Activated naive CD8-positive, alpha-beta T cell treated with anti-CD3 and anti-CD28 coated beads, Interleukin-2, amount 50 U/mL, for 16 hours (primary cell): ENCODE data around the gene TMPRSS6.

Experiments used
- DNase-seq: peaks from one replicate; pipeline ENCODE4 v3.0.0-alpha.2; 2020; ENCODE audit warnings: low read depth, low spot score

TMPRSS6 gene

GRCh38 chr22:37065961-37066360 is 43.6 kb downstream of the TMPRSS6 start:
- no peak for DNase-seq

- no peak for DNase-seq
Measured at GRCh38 chr22:37065180-37065579, 44.3 kb downstream of the TMPRSS6 start.

GRCh38 chr22:37064553-37064952 is 45.0 kb downstream of the TMPRSS6 start:
- no peak for DNase-seq

- no peak for DNase-seq
Measured at GRCh38 chr22:37063431-37064420, 45.8 kb downstream of the TMPRSS6 start.

DNA sequence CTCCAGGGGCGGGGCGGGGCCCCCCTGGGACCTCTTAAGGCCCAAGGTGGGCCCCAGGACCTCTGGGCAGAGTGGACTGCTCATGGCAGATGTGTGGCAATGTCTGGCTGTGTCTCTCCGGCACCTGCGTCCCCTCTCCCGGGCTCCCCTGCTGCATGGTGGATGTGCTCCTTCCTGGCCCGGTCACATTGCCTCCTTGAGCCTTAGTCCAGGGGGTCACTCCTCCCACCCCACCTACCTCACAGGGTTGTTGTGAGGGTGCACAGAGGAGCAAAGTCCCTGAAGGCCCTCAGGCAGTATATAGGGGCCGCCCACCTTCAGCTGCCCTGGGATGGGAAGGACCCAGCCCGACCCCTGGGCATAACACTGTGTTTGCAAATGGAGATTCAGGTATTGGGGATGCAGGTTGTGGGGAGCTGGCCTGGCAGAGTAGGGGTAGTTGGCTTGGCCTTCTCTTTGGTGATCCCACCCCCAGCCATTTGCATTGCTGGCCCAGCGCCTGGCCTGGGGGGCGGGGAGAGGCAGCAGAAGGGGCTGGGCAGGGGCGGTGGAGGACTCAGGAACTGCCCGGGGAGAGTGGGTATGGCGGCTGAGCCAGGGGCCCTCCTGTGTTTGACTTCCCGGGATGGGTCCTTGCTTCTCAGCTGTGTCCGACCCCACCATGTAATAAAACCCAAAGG is 46.7 kb downstream of the TMPRSS6 start:
- DNase-seq = no peak

GRCh38 chr22:37062376-37062675 is 47.2 kb downstream of the TMPRSS6 start:
- no peak for DNase-seq

DNA sequence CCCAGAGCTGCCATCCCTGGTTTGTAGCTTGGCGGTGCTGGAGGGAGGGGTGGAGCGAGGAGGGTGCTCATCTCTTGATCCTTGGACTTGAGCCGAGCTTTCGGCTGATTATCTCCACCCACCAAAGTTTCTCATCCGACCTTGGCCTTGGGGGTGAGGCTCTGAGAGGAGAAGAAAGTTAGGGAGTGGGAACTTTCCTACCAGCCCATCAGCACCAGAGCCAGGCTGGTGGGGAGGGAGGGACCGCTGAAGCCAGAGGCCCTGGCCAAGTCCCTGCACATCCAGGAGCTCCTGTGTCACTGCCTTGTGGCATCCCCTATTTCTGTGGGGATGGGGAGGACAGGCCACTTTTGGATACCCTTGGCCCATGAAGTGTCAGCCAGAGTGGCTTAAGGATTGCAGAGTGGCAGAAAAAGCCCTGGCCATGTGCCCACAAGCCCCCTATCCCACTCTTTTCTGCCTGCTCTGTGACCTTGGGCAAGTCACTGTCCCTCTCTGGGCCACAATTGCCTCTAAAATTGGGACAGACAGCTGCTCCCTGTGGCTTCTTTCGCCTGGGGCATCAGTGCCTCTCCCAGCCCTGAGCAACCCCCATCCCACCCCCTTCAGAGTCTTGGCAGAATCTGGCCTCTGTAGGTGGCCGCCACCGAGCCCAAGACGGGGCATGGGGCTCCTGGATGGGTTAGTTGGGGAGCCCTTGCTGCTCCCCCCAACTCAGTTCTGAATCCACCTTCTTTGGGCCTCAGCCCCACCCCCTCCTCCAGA is 47.7 kb downstream of the TMPRSS6 start:
- DNase-seq = no peak

DNA sequence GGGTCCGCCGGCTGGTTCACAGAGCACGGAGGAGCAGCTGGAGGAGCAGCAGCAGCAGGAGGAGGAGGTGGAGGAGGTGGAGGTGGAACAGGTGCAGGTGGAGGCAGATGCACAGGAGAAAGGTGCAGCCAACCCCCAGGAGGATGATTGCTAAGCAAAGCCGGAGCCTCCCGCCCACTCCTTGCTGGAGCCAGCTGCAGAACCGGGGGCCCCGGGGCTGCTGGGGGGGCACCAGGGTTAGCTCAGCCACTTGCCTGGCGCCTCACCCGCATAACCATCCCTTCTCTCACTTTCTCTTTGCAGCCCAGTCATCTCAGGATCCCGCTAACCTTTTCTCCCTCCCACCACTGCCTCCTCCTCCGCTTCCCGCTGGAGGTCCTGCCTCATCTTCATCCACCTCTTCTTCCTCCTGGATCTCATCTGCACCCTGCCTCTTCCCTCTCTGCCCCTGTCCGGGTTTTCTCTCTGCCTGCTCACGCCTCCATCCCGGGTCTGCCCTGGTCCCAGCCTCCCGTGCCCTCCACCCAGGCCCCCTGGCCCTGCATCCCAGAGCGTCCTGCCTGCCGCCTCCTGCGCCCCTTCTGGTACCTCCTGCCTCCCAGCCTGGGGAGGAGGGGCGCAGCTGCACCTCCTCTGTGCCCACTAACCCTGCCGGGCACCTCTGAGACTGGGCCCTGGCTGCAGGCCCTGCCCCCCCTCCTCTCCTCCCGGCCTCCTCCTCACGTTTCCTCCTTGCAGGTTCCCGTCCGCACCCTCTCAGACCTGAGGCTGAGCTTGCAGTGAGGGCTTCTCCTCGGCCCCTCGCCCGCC is 48.5 kb downstream of the TMPRSS6 start:
- DNase-seq = no peak

DNA sequence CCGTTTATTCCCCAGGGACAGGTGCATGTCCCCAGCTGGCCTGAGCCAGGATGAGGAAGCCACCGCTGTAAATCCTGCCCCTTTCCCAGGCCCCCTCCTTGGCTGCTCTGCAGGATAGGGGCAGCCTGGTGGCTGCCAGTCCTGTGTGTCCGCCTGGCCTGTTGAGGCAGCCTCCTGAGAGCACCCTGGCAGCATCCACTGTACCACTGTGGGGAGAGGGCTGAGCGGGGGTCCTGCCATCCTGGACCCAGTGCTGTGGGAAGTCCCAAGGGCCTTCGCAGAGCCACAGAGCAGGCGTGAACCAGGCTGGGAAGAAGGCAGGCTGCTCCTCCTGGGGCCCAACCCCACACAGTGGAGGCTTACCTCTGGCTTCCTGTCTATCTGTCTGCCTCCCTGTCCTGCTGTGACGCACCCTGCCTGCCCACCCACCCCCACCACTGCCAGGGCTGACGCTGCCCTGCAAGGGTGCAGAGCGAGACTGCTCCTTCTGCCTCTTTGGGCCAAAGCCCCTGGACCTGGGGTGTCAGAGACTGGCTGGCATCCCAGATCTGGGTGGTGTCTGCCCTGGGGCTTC is 49.5 kb downstream of the TMPRSS6 start:
- no peak for DNase-seq

GRCh38 chr22:37058917-37059701 is 50.4 kb downstream of the TMPRSS6 start:
- no peak for DNase-seq

DNA sequence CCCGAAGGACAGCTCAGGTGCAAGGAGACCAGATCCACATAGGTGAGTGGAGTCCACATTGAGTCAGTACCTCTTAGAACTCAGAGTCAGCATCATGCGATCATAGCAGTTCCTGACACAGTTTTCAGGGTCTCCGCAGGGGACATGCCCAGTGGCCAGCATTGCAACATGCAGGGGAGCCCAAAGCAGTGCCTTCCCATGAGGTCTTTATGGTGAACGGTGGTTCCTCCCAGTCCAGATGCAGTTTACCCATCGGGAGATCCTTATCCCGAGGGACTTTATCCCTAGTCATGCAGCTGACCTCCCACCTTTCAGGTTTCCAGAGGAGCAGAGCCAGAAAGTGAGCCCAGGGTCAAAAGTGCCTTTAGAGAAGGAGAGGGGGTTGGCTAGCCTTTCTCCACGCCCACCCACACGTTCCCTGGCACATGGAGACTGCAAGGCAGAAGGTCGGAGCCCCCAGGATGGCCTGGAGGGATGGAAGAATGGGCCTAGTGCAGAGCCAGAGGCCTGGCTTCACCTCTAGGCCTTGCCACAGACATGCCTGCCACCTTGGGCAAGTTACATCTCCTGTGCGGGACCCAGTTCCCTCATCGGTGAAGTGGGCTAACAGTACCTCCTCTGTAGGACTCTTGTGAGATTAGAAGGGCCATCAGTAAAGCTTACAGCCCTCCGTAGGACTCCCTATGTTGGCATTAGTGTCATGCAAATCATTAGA is 51.6 kb downstream of the TMPRSS6 start:
- DNase-seq = no peak

GRCh38 chr22:37057226-37057625 is 52.3 kb downstream of the TMPRSS6 start:
- DNase-seq = no peak

- no peak for DNase-seq
Measured at GRCh38 chr22:37056246-37056645, 53.3 kb downstream of the TMPRSS6 start.

- no peak for DNase-seq
Measured at GRCh38 chr22:37054600-37055365, 54.7 kb downstream of the TMPRSS6 start.

GRCh38 chr22:37054056-37054395 is 55.5 kb downstream of the TMPRSS6 start:
- no peak for DNase-seq

GRCh38 chr22:37053310-37054055 is 56.0 kb downstream of the TMPRSS6 start:
- DNase-seq = no peak

- DNase-seq = no peak
Measured at GRCh38 chr22:37052386-37053309, 56.9 kb downstream of the TMPRSS6 start.
